ENCODE results near the gene ZNF648.
"Not testable (repeated sequence)": the region's sequence is repeated elsewhere in the genome, so short reads cannot be mapped to it uniquely, and the experiment has no call there.

Gene ZNF648

GRCh38 chr1:182010800-182011370, 50.6 kb downstream of the ZNF648 start:
- DNase-seq, result not testable (repeated sequence)

- DNase-seq, result not testable (repeated sequence)
Observed at GRCh38 chr1:182005398-182005797, 56.1 kb downstream of the ZNF648 start.

DNA sequence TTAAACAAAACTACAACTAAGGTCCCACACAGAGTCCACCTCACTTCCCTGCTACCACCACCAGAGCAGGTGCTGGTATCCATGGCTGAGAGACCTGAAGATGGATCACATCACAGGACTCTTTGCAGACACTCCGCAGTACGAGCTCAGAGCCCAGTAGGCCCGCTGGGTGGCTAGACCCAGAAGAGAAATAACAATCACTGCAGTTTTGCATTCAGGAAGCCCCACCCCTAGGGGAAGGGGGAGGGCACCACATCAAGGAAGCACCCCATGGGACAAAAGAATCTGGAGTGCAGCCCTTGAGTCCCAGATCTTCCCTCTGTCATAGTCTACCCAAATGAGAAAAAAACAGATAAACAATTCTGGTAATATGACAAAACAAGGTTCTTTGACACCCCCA, 56.9 kb downstream of the ZNF648 start:
- DNase-seq, result no peak
